Left colon (tissue), 2 donors: ENCODE measurements around the gene CEP170B. TPM values are rescaled to one million over a fixed set of nuclear protein-coding genes. Genes with fewer than 3 reads are reported as not detected.
"Not testable (repeated sequence)": the region's sequence is repeated elsewhere in the genome, so short reads cannot be mapped to it uniquely, and the experiment has no call there.

Experiments
- ATAC-seq: fragments of 200-7000 bp; cut with Tn5 transposase; one replicate; pipeline ENCODE4 v1.9.1; 2020; ENCODE audit warnings: mild to moderate bottlenecking, moderate library complexity
- DNase-seq, 2 donors: peaks; one replicate each; pipeline ENCODE4 v3.0.0-alpha.2; 2020
- intact Hi-C, 2 donors: fragments of 100-400 bp; cut with DNase I in 1 of 2; cut with micrococcal nuclease in 1 of 2; formaldehyde crosslinking; loops; one replicate each; pipeline versions ENCODE4 v1.11.2 to v1.14.0; 2022; cut with DNase I, micrococcal nuclease
- total RNA-seq, 2 donors: library from RNA; stranded (reverse); fragmentation: NEBNext Ultra II Directional; extraction: Animal tissue kit (Norgen Biotek cat#: 25700); gene quantifications; one replicate each; pipeline ENCODE4 v1.2.1, GENCODE V29; 2021
- donor health status: DM: no; HTN: no; CAD: no.
- donor health status: DM: yes; HTN: yes; CAD: no.

The CEP170B gene
- total RNA-seq, 2 donors from 2014 or later, result 76.4 to 89.3 TPM

- ATAC-seq, result no peak
- intact Hi-C loops, result no loop called here
- peak in 1 of 2 donors; percentile 16 for DNase-seq
Observed at GRCh38 chr14:104874571-104875411, 9.7 kb downstream of the CEP170B start.

- ATAC-seq, result no peak
- DNase-seq, result no peak
- intact Hi-C loops, result no loop called here
Observed at GRCh38 chr14:104875412-104875751, 10.3 kb downstream of the CEP170B start.

GRCh38 chr14:104875811-104876210, 10.7 kb downstream of the CEP170B start:
- intact Hi-C loops, result no loop called here
- DNase-seq (no peak), ATAC-seq (no peak)

- ATAC-seq (peak; percentile 77), DNase-seq (peak in 1 of 2 donors; percentile 25)
- intact Hi-C loops, result no loop called here
Observed at GRCh38 chr14:104876251-104876699, 11.2 kb downstream of the CEP170B start.

- DNase-seq (peak in 1 of 2 donors; percentile 3), ATAC-seq (no peak)
- intact Hi-C loops, result no loop called here
Observed at GRCh38 chr14:104877066-104877805, 12.2 kb downstream of the CEP170B start.

GRCh38 chr14:104877806-104878550, 12.9 kb downstream of the CEP170B start:
- DNase-seq (peak in 1 of 2 donors; percentile 5), ATAC-seq (no peak)
- intact Hi-C loops, result no loop called here

- intact Hi-C loops, result no loop called here
- DNase-seq (peak in 1 of 2 donors; percentile 5), ATAC-seq (no peak)
Observed at GRCh38 chr14:104878582-104878981, 13.5 kb downstream of the CEP170B start.

- ATAC-seq (no peak), DNase-seq (no peak)
- intact Hi-C loops, result no loop called here
Observed at GRCh38 chr14:104879201-104879982, 14.3 kb downstream of the CEP170B start.

GRCh38 chr14:104879983-104880565, 15.0 kb downstream of the CEP170B start:
- no peak for ATAC-seq
- no peak for DNase-seq
- intact Hi-C loops, result no loop called here

GRCh38 chr14:104880584-104881210, 15.6 kb downstream of the CEP170B start:
- intact Hi-C loops, result no loop called here
- DNase-seq (no peak), ATAC-seq (no peak)

- ATAC-seq, result no peak
- peak; percentile 10 to 21 for DNase-seq
- intact Hi-C loops, result no loop called here
Observed at GRCh38 chr14:104881369-104881979, 16.4 kb downstream of the CEP170B start.

GRCh38 chr14:104882325-104882973, 17.4 kb downstream of the CEP170B start:
- peak; percentile 94 for ATAC-seq
- peak; percentile 84 to 86 for DNase-seq
- intact Hi-C loops, result no loop called here

- no peak for ATAC-seq
- DNase-seq, result peak; percentile 10 to 23
- intact Hi-C loops, result no loop called here
Observed at GRCh38 chr14:104882991-104883660, 18.1 kb downstream of the CEP170B start.

- intact Hi-C loops, result no loop called here
- DNase-seq, result peak; percentile 3 to 21
- no peak for ATAC-seq
Observed at GRCh38 chr14:104883681-104884361, 18.8 kb downstream of the CEP170B start.

- DNase-seq, intact Hi-C loops, ATAC-seq: not testable (repeated sequence)
Observed at GRCh38 chr14:104884381-104884780, 19.3 kb downstream of the CEP170B start.
